Stomach (tissue), 9 donors: ENCODE data around the gene KLHL29. TPM values are rescaled to one million over a fixed set of nuclear protein-coding genes. Genes with fewer than 3 reads are reported as not detected.

ENCODE experiments used
- DNase-seq, 2 donors: peaks; one replicate each; pipeline versions ENCODE4 v3.0.0 to v3.0.0-alpha.2; 2013 to 2019
- H3K27ac ChIP-seq, 5 donors: fragments of 200-600 bp in 4 of 5; sonication (generic) in 4 of 5; one replicate each; pipeline ENCODE4 v1.5.1; 2013 to 2019; ENCODE audit warnings: mild to moderate bottlenecking in 1 of 5, moderate library complexity in 1 of 5
- H3K27me3 ChIP-seq, 3 donors: fragments of 200-600 bp; sonication (generic); one replicate each; pipeline ENCODE4 v1.5.1; 2017 to 2019; ENCODE audit warnings: mixed run types in 1 of 3
- H3K36me3 ChIP-seq, 4 donors: fragments of 200-600 bp; sonication (generic); 1 replicate in 3 of 4; 2 replicates in 1 of 4; pipeline ENCODE4 v1.5.1; 2016 to 2019
- H3K4me1 ChIP-seq, 4 donors: fragments of 200-600 bp; sonication (generic); one replicate each; pipeline ENCODE4 v1.5.1; 2016 to 2019
- H3K4me3 ChIP-seq, 4 donors: fragments of 200-600 bp; sonication (generic) in 3 of 4; one replicate each; pipeline ENCODE4 v1.5.1; 2016 to 2019; ENCODE audit warnings: mild to moderate bottlenecking in 1 of 4
- H3K9me3 ChIP-seq, 4 donors: fragments of 200-600 bp; sonication (generic); one replicate each; pipeline ENCODE4 v1.5.1; 2016 to 2019
- CTCF ChIP-seq, 7 experiments: fragments of 450-650 bp in 4 of 7; fragments of 200-600 bp in 3 of 7; sonication (generic) in 3 of 7; IDR thresholded peaks; one replicate each; pipeline ENCODE4 v1.5.1; 2016 to 2019; ENCODE audit warnings: antibody characterized with exemption in 7 of 7, control low read depth in 2 of 7, mild to moderate bottlenecking in 1 of 7
- EP300 ChIP-seq: sonication (generic); formaldehyde crosslinking; IDR thresholded peaks from one replicate; pipeline ENCODE4 v1.6.1; 2017; ENCODE audit warnings: antibody characterized with exemption
- POLR2A ChIP-seq, 4 donors: fragments of 450-650 bp; IDR thresholded peaks; one replicate each; pipeline ENCODE4 v1.6.1; 2016; ENCODE audit warnings: antibody characterized with exemption in 4 of 4, control low read depth in 2 of 4, mild to moderate bottlenecking in 1 of 4, moderate library complexity in 1 of 4
- POLR2AphosphoS5 ChIP-seq, 3 donors: sonication (generic); formaldehyde crosslinking; IDR thresholded peaks; one replicate each; pipeline ENCODE4 v1.6.1; 2016; ENCODE audit warnings: antibody characterized with exemption in 3 of 3
- WGBS, 5 donors: extraction: QIAGEN DNeasy Blood & Tissue Kit in 3 of 5; methylation state at CpG; one replicate each; pipeline versions ENCODE4 v1.1.5 to v1.1.7; 2013 to 2018; 5-methylcytosine and 5-hydroxymethylcytosine counted together
- intact Hi-C: fragments of 100-400 bp; cut with DNase I; formaldehyde crosslinking; loops from one replicate; pipeline ENCODE4 v1.15.1; 2023; ENCODE audit warnings: low total_unique reads
- polyA plus RNA-seq, 3 donors: library from polyadenylated mRNA; stranded (reverse); fragments of 200-250 nt; gene quantifications; one replicate each; pipeline ENCODE4 v1.2.3, GENCODE V29; 2013
- total RNA-seq, 5 donors: library from RNA; depleted of rRNA; stranded (reverse); fragments of >200 nt; gene quantifications; one replicate each; pipeline versions ENCODE4 v1.1.0 to v1.2.3, GENCODE V29; 2014 to 2016
- donor health status: healthy with polysubstance abuse.
- donor health status: Bipolar disorder and iron deficiency.
- donor health status: healthy.

The KLHL29 gene
- total and polyA plus RNA-seq, 8 donors: under 0.01 to 6.6 (median 1.3) TPM

GRCh38 chr2:23524261-23524706 lies 139.3 kb downstream of the KLHL29 start:
- WGBS, 5 donors: 69 to 82% (median 72%) methylated on average over 8 to 19 of the region's 19 CpGs
- H3K4me3 ChIP-seq: no peak overlapping the region
- no peaks in the 10 kb centered on the region for H3K36me3 ChIP-seq
- H3K27me3 ChIP-seq: no peaks in the 10 kb centered on the region
- no peaks in the 10 kb centered on the region for H3K9me3 ChIP-seq
- H3K4me1 ChIP-seq: peaks cover 0 to 38% (median 26%) of the 10 kb centered on the region in 4 donors
- TF ChIP-seq POLR2AphosphoS5 (IDR thresholded peaks at IDR 0.05): peak in 2 of 3 donors; percentile 63 to 68
- TF ChIP-seq CTCF (IDR thresholded peaks at IDR 0.05): no peak
- peak in 1 of 2 donors; percentile 67 for DNase-seq
- H3K27ac ChIP-seq: peak overlapping the region in 4 of 5 donors; percentile 58 to 88 (median 82)
- intact Hi-C loops: no loop called here

GRCh38 chr2:23525137-23525765 lies 140.3 kb downstream of the KLHL29 start:
- 81 to 91% (median 87%) methylated on average over 11 to 16 of the region's 16 CpGs for WGBS, 5 donors
- intact Hi-C loops: no loop called here
- TF ChIP-seq POLR2AphosphoS5 (IDR thresholded peaks at IDR 0.05) (no peak), CTCF (IDR thresholded peaks at IDR 0.05) (no peak), EP300 (no peak), POLR2A (IDR thresholded peaks at IDR 0.05) (no peak)
- Histone ChIP-seq H3K27me3 (no peaks in the 10 kb centered on the region), H3K4me3 (no peak overlapping the region), H3K4me1 (peaks cover 0 to 34% (median 22%) of the 10 kb centered on the region in 4 donors), H3K36me3 (no peaks in the 10 kb centered on the region), H3K9me3 (no peaks in the 10 kb centered on the region), H3K27ac (peak overlapping the region in 4 of 5 donors; percentile 58 to 88 (median 82))
- no peak for DNase-seq

- intact Hi-C loops: no loop called here
- no peaks in the 10 kb centered on the region for H3K36me3 ChIP-seq
- H3K4me1 ChIP-seq: peaks cover 0 to 34% (median 22%) of the 10 kb centered on the region in 4 donors
- H3K4me3 ChIP-seq: no peak overlapping the region
- H3K27me3 ChIP-seq: no peaks in the 10 kb centered on the region
- TF ChIP-seq POLR2A (IDR thresholded peaks at IDR 0.05) (no peak), POLR2AphosphoS5 (IDR thresholded peaks at IDR 0.05) (no peak), CTCF (IDR thresholded peaks at IDR 0.05) (no peak), EP300 (no peak)
- DNase-seq: no peak
- WGBS, 5 donors: 75 to 90% (median 79%) methylated on average over 19 of the region's 19 CpGs
- no peaks in the 10 kb centered on the region for H3K9me3 ChIP-seq
- H3K27ac ChIP-seq: peak overlapping the region in 1 of 5 donors; percentile 88
Measured at GRCh38 chr2:23526114-23526513, 141.1 kb downstream of the KLHL29 start.

- TF ChIP-seq POLR2A (IDR thresholded peaks at IDR 0.05) (no peak), CTCF (IDR thresholded peaks at IDR 0.05) (no peak), EP300 (no peak), POLR2AphosphoS5 (IDR thresholded peaks at IDR 0.05) (no peak)
- intact Hi-C loops: no loop called here
- Histone ChIP-seq H3K4me3 (no peak overlapping the region), H3K27ac (peak overlapping the region in 1 of 5 donors; percentile 88), H3K27me3 (no peaks in the 10 kb centered on the region), H3K9me3 (no peaks in the 10 kb centered on the region), H3K4me1 (peaks cover 0 to 36% (median 23%) of the 10 kb centered on the region in 4 donors), H3K36me3 (no peaks in the 10 kb centered on the region)
- WGBS, 5 donors: 83 to 88% (median 85%) methylated on average over 14 to 25 of the region's 25 CpGs
- no peak for DNase-seq
Measured at GRCh38 chr2:23526835-23527790, 142.1 kb downstream of the KLHL29 start.
